Measurements from ENCODE around the gene TSPAN5.

TSPAN5 gene

DNA sequence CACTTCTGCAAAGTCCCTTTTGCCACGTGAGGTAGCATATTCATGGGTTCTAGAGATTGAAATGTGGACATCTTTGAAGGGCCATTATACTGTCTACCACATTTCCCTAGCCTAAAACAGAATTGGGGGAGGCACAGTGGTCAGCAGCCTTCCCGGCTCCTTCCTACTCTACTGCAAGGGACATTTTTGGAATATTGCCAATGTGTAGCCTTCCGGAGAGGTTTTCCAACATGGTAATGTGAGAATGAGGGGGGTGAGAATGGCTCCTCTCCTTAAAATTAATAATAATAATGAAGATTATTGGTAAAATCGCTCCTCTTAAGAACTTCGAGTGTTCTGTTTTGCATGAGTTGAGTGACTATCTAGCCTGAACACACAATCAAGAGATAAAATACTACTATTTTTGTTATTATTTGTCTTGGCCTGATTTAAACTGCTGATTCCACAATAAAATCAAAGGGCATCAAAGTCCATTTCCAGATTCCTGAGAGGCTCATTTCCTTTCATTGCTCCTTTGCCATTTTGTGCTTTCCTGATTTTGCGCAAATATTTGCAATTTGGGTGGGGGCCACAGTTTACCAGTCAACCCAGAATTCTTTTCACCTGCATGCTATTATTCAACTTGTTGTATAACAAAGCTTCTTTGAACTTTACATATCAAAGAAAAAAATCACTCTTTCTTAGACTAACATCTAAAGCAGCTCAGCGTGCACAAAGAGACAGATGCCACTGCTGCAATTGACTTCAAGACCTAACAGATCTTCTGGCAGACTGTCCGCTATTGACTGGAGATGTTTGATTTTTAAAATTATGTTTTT lies 27.0 kb upstream of the TSPAN5 start:
- TF ChIP-seq CTCF (IDR thresholded peaks at IDR 0.05; ENCODE audit: borderline replicate concordance, control extremely low read depth, extremely low read depth, insufficient read depth, missing control alignments) = no peak
- in situ Hi-C loops (cut with MboI; ENCODE audit: low sequenced_read_pairs, unreplicated experiment) = no loop called here
- DNase-seq (ENCODE audit: low spot score) = no peak

DNA sequence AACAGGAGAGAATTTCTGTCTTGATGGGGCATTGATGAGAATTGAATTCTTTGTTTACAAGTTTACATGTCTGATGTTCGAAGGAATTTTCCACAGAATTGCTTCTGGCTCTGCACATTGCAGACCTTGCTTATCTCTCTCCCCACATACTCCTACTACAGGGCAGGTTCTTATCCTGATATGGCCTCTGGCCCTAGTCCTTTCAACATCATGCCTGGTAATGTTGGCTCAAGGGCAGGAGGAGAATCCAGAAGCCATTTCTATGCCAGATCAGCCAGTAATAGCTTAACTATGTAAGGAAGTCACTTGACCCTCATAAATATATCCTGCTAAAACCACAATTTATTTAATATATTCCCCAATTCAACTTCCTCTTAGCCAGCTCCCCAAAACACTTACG lies 24.3 kb upstream of the TSPAN5 start:
- TF ChIP-seq CTCF (IDR thresholded peaks at IDR 0.05; ENCODE audit: borderline replicate concordance, control extremely low read depth, extremely low read depth, insufficient read depth, missing control alignments) = no peak
- no peak for DNase-seq (ENCODE audit: low spot score)
- in situ Hi-C loops (cut with MboI; ENCODE audit: low sequenced_read_pairs, unreplicated experiment) = no loop called here

DNA sequence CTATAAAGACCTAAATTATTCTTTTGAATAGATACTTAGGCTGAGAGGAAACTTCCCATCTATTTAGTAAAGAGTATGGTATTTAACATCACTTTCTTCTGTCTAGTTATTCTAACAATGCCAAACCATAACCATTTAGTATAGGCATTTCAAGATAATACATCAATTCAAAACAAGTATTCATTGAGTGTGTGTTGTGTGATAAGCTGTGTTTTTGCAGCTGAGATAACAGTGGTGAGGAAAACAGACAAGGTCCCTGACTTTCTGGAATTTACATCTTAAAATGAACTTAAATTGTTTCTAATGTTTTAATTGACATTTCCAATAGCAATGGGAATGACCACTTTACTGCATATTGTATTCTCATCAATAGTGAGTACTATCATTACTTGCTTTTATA lies 22.4 kb upstream of the TSPAN5 start:
- DNase-seq (ENCODE audit: low spot score) = no peak
- no peak for TF ChIP-seq CTCF (IDR thresholded peaks at IDR 0.05; ENCODE audit: borderline replicate concordance, control extremely low read depth, extremely low read depth, insufficient read depth, missing control alignments)
- in situ Hi-C loops (cut with MboI; ENCODE audit: low sequenced_read_pairs, unreplicated experiment) = no loop called here

- DNase-seq (ENCODE audit: low spot score) = no peak
- no peak for TF ChIP-seq CTCF (IDR thresholded peaks at IDR 0.05; ENCODE audit: borderline replicate concordance, control extremely low read depth, extremely low read depth, insufficient read depth, missing control alignments)
- in situ Hi-C loops (cut with MboI; ENCODE audit: low sequenced_read_pairs, unreplicated experiment) = no loop called here
Measured at GRCh38 chr4:98679738-98680137, 21.3 kb upstream of the TSPAN5 start.

- in situ Hi-C loops (cut with MboI; ENCODE audit: low sequenced_read_pairs, unreplicated experiment) = no loop called here
- no peak for TF ChIP-seq CTCF (IDR thresholded peaks at IDR 0.05; ENCODE audit: borderline replicate concordance, control extremely low read depth, extremely low read depth, insufficient read depth, missing control alignments)
- DNase-seq (ENCODE audit: low spot score) = no peak
Measured at GRCh38 chr4:98677799-98678198, 19.4 kb upstream of the TSPAN5 start.

- in situ Hi-C loops (cut with MboI; ENCODE audit: low sequenced_read_pairs, unreplicated experiment) = no loop called here
- no peak for DNase-seq (ENCODE audit: low spot score)
- no peak for TF ChIP-seq CTCF (IDR thresholded peaks at IDR 0.05; ENCODE audit: borderline replicate concordance, control extremely low read depth, extremely low read depth, insufficient read depth, missing control alignments)
Measured at GRCh38 chr4:98674404-98675173, 16.2 kb upstream of the TSPAN5 start.
